ENCODE data around the gene FAM131C.

DNA sequence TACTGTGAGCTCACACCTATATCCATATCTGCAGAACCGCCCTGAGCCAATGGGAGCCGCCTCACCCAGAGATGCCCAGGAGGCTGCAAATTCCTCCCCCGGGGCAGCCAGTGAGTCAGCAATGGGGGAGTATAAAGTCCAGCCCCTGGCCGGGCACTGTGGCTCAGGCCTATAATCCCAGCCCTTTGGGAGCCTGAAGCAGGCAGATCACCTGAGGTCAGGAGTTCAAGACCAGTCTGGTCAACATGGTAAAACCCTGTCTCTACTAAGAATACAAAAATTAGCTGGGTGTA lies 34.9 kb downstream of the FAM131C start:
- TF ChIP-seq CTCF (IDR thresholded peaks at IDR 0.05; ENCODE audit: insufficient read depth, low read length) (no peak), REST (IDR thresholded peaks at IDR 0.05; ENCODE audit: insufficient replicate concordance, low read depth) (no peak), POLR2AphosphoS5 (IDR thresholded peaks at IDR 0.05; ENCODE audit: low read depth) (no peak), GABPA (IDR thresholded peaks at IDR 0.05; ENCODE audit: low read depth) (no peak)
